GOT3 (cell line): ENCODE results near the gene PKD1.

ENCODE experiments used
- DNase-seq: peaks from one replicate; lab custom pipeline; 2025; ENCODE audit warnings: mixed read lengths; lab: John Stamatoyannopoulos, UW

The PKD1 gene

GRCh38 chr16:2135770-2136490, at the start of gene PKD1:
Gene PKD1 (minus strand): TSS chr16:2135898. CDS start chr16:2135689, 209 bp downstream.
- peak; percentile 99 for DNase-seq

GRCh38 chr16:2184962-2185361, 49.3 kb upstream of the PKD1 start:
- DNase-seq = no peak

- DNase-seq = no peak
These were observed 48.6 kb upstream of the PKD1 start for GRCh38 chr16:2184346-2184745.

- no peak for DNase-seq
These were observed 48.0 kb upstream of the PKD1 start for GRCh38 chr16:2183671-2184070.

GRCh38 chr16:2181952-2182351, 46.3 kb upstream of the PKD1 start:
- DNase-seq = no peak

GRCh38 chr16:2180962-2181923, 45.5 kb upstream of the PKD1 start:
- DNase-seq = no peak

GRCh38 chr16:2180461-2180860, 44.8 kb upstream of the PKD1 start:
- DNase-seq = no peak

- no peak for DNase-seq
These were observed 43.9 kb upstream of the PKD1 start for GRCh38 chr16:2179576-2179975.

GRCh38 chr16:2179107-2179501, 43.4 kb upstream of the PKD1 start:
- DNase-seq = no peak

GRCh38 chr16:2178321-2179106, 42.8 kb upstream of the PKD1 start:
- no peak for DNase-seq

- no peak for DNase-seq
These were observed 41.9 kb upstream of the PKD1 start for GRCh38 chr16:2177561-2177960.

- DNase-seq = no peak
These were observed 41.4 kb upstream of the PKD1 start for GRCh38 chr16:2177101-2177500.

- no peak for DNase-seq
These were observed 40.3 kb upstream of the PKD1 start for GRCh38 chr16:2176047-2176446.

GRCh38 chr16:2175454-2175853, 39.8 kb upstream of the PKD1 start:
- no peak for DNase-seq

- DNase-seq = no peak
These were observed 38.9 kb upstream of the PKD1 start for GRCh38 chr16:2174396-2175131.

GRCh38 chr16:2173916-2174315, 38.2 kb upstream of the PKD1 start:
- DNase-seq = no peak

- DNase-seq = no peak
These were observed 37.7 kb upstream of the PKD1 start for GRCh38 chr16:2173366-2173765.

- DNase-seq = no peak
These were observed 37.1 kb upstream of the PKD1 start for GRCh38 chr16:2172688-2173335.

- DNase-seq = no peak
These were observed 36.0 kb upstream of the PKD1 start for GRCh38 chr16:2171601-2172178.

GRCh38 chr16:2170587-2171435, 35.1 kb upstream of the PKD1 start:
- no peak for DNase-seq
